AG09309 (cell line): ENCODE data around the gene TP53I3.
"Not testable (repeated sequence)": the region's sequence is repeated elsewhere in the genome, so short reads cannot be mapped to it uniquely, and the experiment has no call there.

Source experiments
- DNase-seq: peaks from one replicate; pipeline ENCODE4 v3.0.0-alpha.2; 2010; ENCODE audit warnings: low read depth
- H3K4me3 ChIP-seq: 2 replicates; pipeline ENCODE4 v1.5.1; 2011; ENCODE audit warnings: mild to moderate bottlenecking, low read depth, low read length, moderate library complexity; ENCODE audit not compliant: control insufficient read depth
- CTCF ChIP-seq: IDR thresholded peaks from 2 replicates; pipeline ENCODE4 v1.5.1; 2011; ENCODE audit warnings: mild to moderate bottlenecking, low read depth, low read length, inconsistent platforms; ENCODE audit not compliant: insufficient read depth, control insufficient read depth; ENCODE audit errors: missing control alignments

TP53I3 gene

GRCh38 chr2:24122366-24123194, 37.9 kb upstream of the TP53I3 start:
- DNase-seq = no peak
- no peak for TF ChIP-seq CTCF
- peak overlapping the region; percentile 61 for H3K4me3 ChIP-seq

GRCh38 chr2:24121469-24121868, 36.8 kb upstream of the TP53I3 start:
- TF ChIP-seq CTCF = no peak
- H3K4me3 ChIP-seq = no peak overlapping the region
- DNase-seq = no peak

DNA sequence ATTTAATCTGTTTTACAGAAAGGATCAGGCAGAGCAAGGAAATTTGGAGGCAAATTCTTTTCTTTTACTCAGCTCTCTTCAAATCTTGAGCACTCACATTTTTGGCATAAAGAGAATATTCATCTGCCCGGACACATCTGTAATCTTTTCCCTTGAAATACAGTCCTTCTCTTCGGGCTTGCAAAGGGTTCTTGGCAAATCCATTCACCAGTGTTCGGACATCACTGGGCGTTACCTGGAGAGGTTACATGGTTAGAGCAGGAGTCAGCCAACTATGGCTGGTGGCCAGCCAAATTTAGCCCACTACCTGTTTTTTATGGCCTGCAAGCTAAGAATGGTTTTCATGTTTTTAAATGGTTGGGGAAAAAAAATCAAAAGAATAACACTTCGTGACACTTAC, 36.4 kb upstream of the TP53I3 start:
- H3K4me3 ChIP-seq = no peak overlapping the region
- DNase-seq = no peak
- TF ChIP-seq CTCF = no peak

DNA sequence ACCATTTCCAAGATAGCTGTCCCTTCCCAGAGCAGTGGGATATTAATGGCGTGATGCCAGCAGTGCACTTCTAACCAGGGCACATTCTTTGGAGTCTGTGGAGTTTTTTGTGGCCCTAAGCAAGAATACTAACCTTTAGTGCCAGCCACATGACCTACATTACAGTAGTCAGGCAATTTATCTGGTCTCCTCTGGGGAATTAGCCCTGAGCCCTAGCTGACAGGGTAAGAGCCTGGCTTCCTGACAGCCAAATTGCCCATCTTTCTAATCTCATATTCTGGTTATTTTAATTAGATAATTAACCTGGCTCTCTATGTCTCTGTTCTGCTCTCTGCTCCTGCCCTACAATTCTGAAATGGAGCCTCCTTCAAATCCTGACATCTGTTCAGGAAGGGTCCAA, 33.3 kb upstream of the TP53I3 start:
- no peak overlapping the region for H3K4me3 ChIP-seq
- TF ChIP-seq CTCF = no peak
- DNase-seq = no peak

- no peak overlapping the region for H3K4me3 ChIP-seq
- no peak for DNase-seq
- no peak for TF ChIP-seq CTCF
Measured at GRCh38 chr2:24115057-24115456, 30.4 kb upstream of the TP53I3 start.

DNA sequence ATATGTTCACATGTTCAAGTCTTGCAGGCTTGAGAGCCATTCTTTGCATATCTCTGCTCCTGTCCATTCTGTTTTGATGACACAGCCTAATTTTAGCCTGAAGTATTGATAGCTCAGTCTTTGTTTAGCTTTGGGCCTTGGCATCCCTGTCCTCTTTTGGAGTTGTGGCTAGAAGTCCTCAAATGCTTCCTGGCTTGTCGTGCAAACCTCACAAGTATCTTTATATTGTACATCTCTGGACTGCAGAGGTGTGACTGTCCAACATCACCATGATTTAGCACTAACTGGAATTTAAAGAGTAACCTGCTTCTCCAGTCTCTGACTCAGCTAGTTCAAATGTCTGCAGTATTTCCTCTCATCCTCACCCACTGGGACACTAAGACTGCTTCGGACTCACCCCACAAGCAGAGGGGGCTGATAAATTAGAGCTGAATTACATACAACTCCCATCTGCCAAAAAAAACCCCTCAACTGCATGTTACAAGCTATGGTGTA, 26.8 kb upstream of the TP53I3 start:
- no peak for DNase-seq
- H3K4me3 ChIP-seq = no peak overlapping the region
- TF ChIP-seq CTCF = no peak

DNA sequence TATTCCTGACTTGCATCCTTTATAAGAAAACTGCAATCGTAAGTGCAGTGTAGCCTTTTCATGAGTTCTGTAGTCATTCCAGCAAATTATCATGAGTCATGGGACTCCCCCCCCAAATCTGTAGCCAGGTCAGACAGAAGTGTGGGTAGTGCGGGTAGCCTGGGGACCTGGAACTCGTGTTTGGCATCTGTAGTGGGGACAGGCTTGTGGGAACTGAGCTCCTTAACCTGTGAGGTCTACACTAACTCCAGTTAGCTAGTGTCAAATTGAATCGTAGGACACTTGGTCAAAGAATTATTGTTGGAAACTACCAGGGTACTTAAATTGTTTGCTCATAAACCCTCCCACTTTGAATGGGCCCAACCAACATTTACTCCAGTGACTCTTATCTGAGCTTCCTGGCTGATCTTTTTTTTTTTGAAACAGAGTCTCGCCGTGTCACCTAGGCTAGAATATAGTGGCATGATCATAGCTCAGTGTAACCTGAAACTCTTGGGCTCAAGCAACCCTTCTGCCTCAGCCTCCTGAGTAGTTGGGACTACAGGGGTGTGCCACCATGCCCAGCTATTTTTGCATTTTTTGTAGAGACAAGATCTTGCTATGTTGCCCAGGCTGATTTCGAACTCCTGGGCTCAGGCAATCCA, 26.1 kb upstream of the TP53I3 start:
- no peak for TF ChIP-seq CTCF
- no peak for DNase-seq
- H3K4me3 ChIP-seq = no peak overlapping the region

DNA sequence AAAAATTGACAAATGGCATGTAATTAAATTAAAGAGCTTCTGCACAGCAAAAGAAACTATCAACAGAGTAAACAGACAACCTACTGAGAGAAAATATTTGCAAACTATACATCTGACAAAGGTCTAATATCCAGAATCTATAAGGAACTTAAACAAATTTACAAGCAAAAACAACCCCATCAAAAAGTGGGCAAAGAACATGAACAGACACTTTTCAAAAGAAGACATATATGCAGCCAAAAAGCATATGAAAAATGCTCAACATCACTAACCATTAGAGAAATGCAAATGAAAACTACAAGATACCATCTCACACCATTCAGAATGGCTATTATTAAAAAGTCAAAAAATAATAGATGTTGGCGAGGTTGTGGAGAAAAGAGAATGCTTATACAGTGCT, 24.8 kb upstream of the TP53I3 start:
- DNase-seq, H3K4me3 ChIP-seq: not testable (repeated sequence)
